Left lung (tissue), 10 donors: ENCODE results near the gene GRB10. TPM values are rescaled to one million over a fixed set of nuclear protein-coding genes. Genes with fewer than 3 reads are reported as not detected.

ENCODE experiments used
- ATAC-seq: fragments of 200-7000 bp; cut with Tn5 transposase; one replicate; pipeline ENCODE4 v1.9.1; 2020; ENCODE audit warnings: moderate library complexity
- DNase-seq, 4 donors: peaks; one replicate each; pipeline ENCODE4 v3.0.0-alpha.2; 2013 to 2020
- H3K27ac ChIP-seq, 2 donors: fragments of 200-600 bp; sonication (generic) in 1 of 2; one replicate each; pipeline versions ENCODE4 v1.5.0 to v1.8.0; 2020 to 2021
- H3K27me3 ChIP-seq, 2 donors: fragments of 200-600 bp; sonication (generic) in 1 of 2; one replicate each; pipeline versions ENCODE4 v1.5.0 to v1.8.0; 2020 to 2021
- H3K36me3 ChIP-seq, 2 donors: fragments of 200-600 bp; sonication (generic) in 1 of 2; one replicate each; pipeline versions ENCODE4 v1.5.0 to v1.8.0; 2020 to 2021
- H3K4me1 ChIP-seq, 2 donors: fragments of 200-600 bp; one replicate each; pipeline ENCODE4 v1.8.0; 2021
- H3K4me3 ChIP-seq, 2 donors: fragments of 200-600 bp; sonication (generic) in 1 of 2; one replicate each; pipeline versions ENCODE4 v1.5.0 to v1.8.0; 2020 to 2021; ENCODE audit warnings: mild to moderate bottlenecking in 1 of 2
- H3K9me3 ChIP-seq, 2 donors: fragments of 200-600 bp; sonication (generic) in 1 of 2; one replicate each; pipeline versions ENCODE4 v1.5.0 to v1.8.0; 2020 to 2021
- intact Hi-C, 2 donors: fragments of 100-400 bp; cut with DNase I; formaldehyde crosslinking; loops; one replicate each; pipeline versions ENCODE4 v1.11.2 to v1.14.2; 2022
- polyA plus RNA-seq, 6 donors: library from polyadenylated mRNA; unstranded; fragments of 120-200 nt; gene quantifications; one replicate each; pipeline ENCODE4 v1.2.1, GENCODE V29; 2013; ENCODE audit not compliant: insufficient read length in 6 of 6
- total RNA-seq, 2 donors: library from RNA; stranded (reverse); fragmentation: NEBNext Ultra II Directional; extraction: Animal tissue kit (Norgen Biotek cat#: 25700); gene quantifications; one replicate each; pipeline ENCODE4 v1.2.1, GENCODE V29; 2021
- TF ChIP-seq, protein P1 (sequence below), 2 donors: fragments of 200-600 bp; sonication (generic) in 1 of 2; IDR thresholded peaks; one replicate each; pipeline versions ENCODE4 v1.5.0 to v1.8.0; 2021; ENCODE audit warnings: antibody characterized with exemption in 2 of 2
- donor health status: DM: no; HTN: yes; CAD: no.
- donor health status: DM: no; HTN: no; CAD: no.

GRB10 gene
- total and polyA plus RNA-seq, 8 donors = 38.8 to 58.3 (median 45.0) TPM

DNA sequence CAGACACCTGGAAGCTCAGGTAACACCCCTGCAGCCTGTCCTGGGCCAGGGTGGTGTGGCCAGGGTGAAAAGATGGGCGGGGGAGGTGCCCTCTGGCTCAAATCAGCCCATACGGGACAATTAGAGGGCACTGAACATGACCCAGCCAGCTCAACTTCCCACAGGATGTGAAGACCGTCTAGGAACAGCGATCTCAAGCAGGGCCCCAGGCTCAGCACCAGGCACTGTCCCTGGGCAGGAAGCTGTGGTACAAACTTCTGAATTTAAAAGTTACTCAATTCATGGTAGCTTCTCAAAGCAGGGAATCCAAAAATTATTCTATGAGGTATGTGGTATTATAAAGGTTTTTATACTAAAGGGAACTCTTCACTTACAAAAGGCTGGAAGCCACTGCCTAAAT, 5.1 kb upstream of the GRB10 start:
- Histone ChIP-seq H3K4me3 (no peak overlapping the region), H3K27ac (no peak overlapping the region), H3K4me1 (peaks cover 4 to 34% of the 10 kb centered on the region in 2 donors), H3K9me3 (no peaks in the 10 kb centered on the region), H3K36me3 (no peaks in the 10 kb centered on the region), H3K27me3 (peaks cover 0 to 3% of the 10 kb centered on the region in 2 donors)
- intact Hi-C loops = no loop called here
- TF ChIP-seq, protein P1, sequence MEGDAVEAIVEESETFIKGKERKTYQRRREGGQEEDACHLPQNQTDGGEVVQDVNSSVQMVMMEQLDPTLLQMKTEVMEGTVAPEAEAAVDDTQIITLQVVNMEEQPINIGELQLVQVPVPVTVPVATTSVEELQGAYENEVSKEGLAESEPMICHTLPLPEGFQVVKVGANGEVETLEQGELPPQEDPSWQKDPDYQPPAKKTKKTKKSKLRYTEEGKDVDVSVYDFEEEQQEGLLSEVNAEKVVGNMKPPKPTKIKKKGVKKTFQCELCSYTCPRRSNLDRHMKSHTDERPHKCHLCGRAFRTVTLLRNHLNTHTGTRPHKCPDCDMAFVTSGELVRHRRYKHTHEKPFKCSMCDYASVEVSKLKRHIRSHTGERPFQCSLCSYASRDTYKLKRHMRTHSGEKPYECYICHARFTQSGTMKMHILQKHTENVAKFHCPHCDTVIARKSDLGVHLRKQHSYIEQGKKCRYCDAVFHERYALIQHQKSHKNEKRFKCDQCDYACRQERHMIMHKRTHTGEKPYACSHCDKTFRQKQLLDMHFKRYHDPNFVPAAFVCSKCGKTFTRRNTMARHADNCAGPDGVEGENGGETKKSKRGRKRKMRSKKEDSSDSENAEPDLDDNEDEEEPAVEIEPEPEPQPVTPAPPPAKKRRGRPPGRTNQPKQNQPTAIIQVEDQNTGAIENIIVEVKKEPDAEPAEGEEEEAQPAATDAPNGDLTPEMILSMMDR (IDR thresholded peaks at IDR 0.05) = no peak
- ATAC-seq (no peak), DNase-seq (no peak)

DNA sequence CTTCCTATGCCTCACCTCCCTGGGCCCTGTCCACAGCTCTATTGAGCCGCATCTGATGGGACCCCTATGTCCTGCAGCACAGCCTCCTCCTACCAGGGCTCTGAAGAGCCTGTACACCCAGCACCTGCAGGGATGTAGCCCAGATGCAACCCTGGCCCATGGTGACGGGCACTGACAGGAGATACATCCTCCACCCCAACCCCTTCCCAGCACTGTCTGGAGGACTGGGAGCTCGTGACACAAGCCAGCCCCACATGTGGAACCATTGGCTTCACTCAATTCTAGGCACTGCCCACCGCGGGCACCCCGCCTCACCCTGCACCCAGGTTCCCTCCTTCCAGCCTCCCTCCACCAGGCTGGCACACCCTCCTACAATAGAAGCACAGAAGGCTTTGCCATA, 2.6 kb upstream of the GRB10 start:
- DNase-seq (peak in 1 of 4 donors; percentile 24), ATAC-seq (no peak)
- H3K27ac ChIP-seq = no peak overlapping the region
- intact Hi-C loops = no loop called here
- no peaks in the 10 kb centered on the region for H3K9me3 ChIP-seq
- H3K4me1 ChIP-seq = peaks cover 6 to 29% of the 10 kb centered on the region in 2 donors
- H3K27me3 ChIP-seq = peaks cover 0 to 13% of the 10 kb centered on the region in 2 donors
- TF ChIP-seq, protein P1 (IDR thresholded peaks at IDR 0.05) = no peak
- H3K4me3 ChIP-seq = no peak overlapping the region
- no peaks in the 10 kb centered on the region for H3K36me3 ChIP-seq

DNA sequence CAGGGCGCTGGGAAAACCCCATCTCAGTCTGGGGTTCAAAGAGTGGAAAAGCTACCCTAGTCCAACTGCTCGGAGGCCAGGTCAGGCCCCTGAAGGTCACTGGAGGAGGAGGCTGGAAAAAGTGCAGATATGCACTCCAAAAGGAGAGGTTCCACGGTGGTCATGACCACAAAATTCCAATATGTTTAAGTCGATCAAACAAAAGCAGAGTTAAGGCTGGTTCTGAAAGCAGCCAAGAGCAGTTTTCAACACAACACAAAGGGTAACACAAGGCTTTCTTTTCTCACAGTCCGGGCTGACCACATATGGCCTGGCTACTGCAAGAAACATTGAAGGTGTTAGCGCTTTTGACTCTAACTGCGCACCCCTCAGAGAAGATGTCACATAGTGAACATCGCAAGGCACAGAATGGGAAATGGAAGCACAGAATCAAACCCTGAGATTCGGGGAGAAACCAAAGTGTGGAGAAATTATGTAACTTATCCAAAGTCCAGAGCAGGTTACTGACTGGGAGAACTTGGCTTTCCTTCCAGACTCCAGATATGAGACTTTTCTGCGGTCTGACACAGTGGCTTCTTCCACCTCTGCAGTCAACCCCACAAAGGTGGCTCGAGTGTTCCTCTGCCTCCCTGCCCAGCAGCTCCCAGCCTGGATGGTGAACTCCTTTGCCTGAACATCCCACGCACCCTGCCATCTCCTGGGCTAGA, 1.3 kb upstream of the GRB10 start:
- intact Hi-C loops = no loop called here
- TF ChIP-seq, protein P1 (IDR thresholded peaks at IDR 0.05) = no peak
- DNase-seq (no peak), ATAC-seq (no peak)
- H3K4me3 ChIP-seq = no peak overlapping the region
- no peak overlapping the region for H3K27ac ChIP-seq
- H3K27me3 ChIP-seq = peaks cover 0 to 13% of the 10 kb centered on the region in 2 donors
- H3K9me3 ChIP-seq = no peaks in the 10 kb centered on the region
- no peaks in the 10 kb centered on the region for H3K36me3 ChIP-seq
- peaks cover 6 to 33% of the 10 kb centered on the region in 2 donors for H3K4me1 ChIP-seq

DNA sequence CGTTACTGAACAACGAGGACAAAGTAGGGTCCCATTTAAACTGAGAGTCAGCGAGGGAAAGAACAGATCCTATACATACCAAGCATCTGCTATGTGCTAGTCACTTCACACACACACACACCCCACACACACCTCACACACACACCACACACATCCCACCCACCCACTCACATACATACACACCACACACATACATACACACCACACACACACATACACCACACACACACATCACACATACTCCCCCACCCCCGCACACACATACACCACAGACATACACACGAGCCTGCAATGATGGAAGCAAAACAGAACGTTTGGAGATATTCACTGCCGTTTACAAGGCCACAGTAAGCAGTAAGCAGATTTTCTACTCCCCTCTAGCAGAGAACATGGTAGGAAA, 607 bp upstream of the GRB10 start:
- no peaks in the 10 kb centered on the region for H3K9me3 ChIP-seq
- peaks cover 6 to 33% of the 10 kb centered on the region in 2 donors for H3K4me1 ChIP-seq
- intact Hi-C loops = no loop called here
- no peaks in the 10 kb centered on the region for H3K36me3 ChIP-seq
- H3K27me3 ChIP-seq = peaks cover 0 to 13% of the 10 kb centered on the region in 2 donors
- H3K27ac ChIP-seq = no peak overlapping the region
- peak overlapping the region in 1 of 2 donors; percentile 50 for H3K4me3 ChIP-seq
- TF ChIP-seq, protein P1 (IDR thresholded peaks at IDR 0.05) = no peak
- no peak for ATAC-seq
- DNase-seq = no peak

DNA sequence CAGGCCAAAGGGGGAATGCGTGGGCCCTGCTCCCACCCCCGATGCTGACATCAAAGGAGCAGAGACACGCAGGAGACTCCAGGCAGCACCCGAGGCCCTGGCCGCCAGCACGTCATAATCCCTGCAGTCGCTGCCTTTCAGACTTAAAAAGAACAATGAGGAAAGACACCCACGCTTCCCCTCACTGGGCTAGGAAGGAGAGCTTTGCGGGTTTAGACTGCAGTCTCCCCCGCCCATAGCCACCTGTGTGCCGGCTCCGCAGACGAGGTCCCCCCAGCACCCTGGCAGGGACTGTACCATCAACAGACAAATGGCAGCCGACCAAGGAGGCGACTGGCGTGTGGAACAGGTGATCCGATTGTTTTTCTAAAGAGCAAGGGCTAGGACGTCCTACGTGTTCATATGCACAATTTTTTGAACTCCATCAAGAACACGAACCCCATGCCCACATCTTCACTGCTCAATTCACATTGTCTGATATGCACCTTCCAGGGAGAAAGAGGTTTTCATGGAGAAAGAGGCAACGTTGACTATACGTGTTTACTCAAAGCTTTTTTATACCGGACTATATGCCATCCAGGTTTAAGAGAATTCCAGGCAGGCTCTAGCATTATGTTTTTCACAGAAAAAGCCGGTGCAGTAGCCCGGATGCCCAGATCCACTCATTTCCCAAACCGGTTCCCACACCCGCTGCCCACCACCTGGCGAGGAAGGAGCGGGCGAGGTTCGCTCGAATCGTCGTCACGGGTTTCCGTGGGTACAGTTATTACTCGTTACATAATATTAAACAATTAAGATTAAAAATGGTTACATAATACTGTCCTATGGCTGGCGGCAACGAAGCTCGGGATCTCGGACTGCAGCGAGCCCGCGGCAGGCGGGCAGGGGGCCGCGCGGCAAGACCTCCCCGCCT, 1.1 kb downstream of the GRB10 start:
- Histone ChIP-seq H3K36me3 (no peaks in the 10 kb centered on the region), H3K9me3 (no peaks in the 10 kb centered on the region), H3K27ac (no peak overlapping the region), H3K27me3 (peaks cover 0 to 13% of the 10 kb centered on the region in 2 donors), H3K4me1 (peaks cover 6 to 28% of the 10 kb centered on the region in 2 donors), H3K4me3 (peak overlapping the region in 1 of 2 donors; percentile 50)
- TF ChIP-seq, protein P1 (IDR thresholded peaks at IDR 0.05) = no peak
- intact Hi-C loops = no loop called here
- no peak for ATAC-seq
- no peak for DNase-seq
